Measurements from ENCODE around the gene TNNI2.

- TF ChIP-seq POLR2A (IDR thresholded peaks at IDR 0.05; ENCODE audit: low read depth, low read length) (no peak), TAF1 (IDR thresholded peaks at IDR 0.05; ENCODE audit: borderline replicate concordance, low read depth, low read length) (no peak)
Observed at GRCh38 chr11:1872267-1872985, 33.6 kb downstream of the TNNI2 start.
